Panc1 (cell line): ENCODE data around the gene HACD1.

ENCODE experiments used
- POLR2AphosphoS5 ChIP-seq: IDR thresholded peaks from 2 replicates; pipeline ENCODE4 v1.6.1; 2012; ENCODE audit warnings: mild to moderate bottlenecking, low read depth, low read length, moderate library complexity
- SIN3A ChIP-seq: IDR thresholded peaks from 2 replicates; pipeline ENCODE4 v1.6.1; 2012; ENCODE audit warnings: low read depth, mild to moderate bottlenecking, low read length, moderate library complexity, borderline replicate concordance; ENCODE audit not compliant: insufficient read depth
- TF ChIP-seq, protein P1 (sequence below): fragments of 450-650 bp; IDR thresholded peaks from 2 replicates; pipeline ENCODE4 v1.5.1; 2017; ENCODE audit warnings: mild to moderate bottlenecking
- TF ChIP-seq, protein P2 (sequence below), 2 experiments: IDR thresholded peaks; 2 replicates each; pipeline ENCODE4 v1.6.1; 2011 to 2012; ENCODE audit warnings: low read depth in 2 of 2, control low read depth in 1 of 2, low read length in 1 of 2, mild to moderate bottlenecking in 1 of 2, moderate library complexity in 1 of 2; ENCODE audit not compliant: insufficient read depth in 1 of 2

DNA sequence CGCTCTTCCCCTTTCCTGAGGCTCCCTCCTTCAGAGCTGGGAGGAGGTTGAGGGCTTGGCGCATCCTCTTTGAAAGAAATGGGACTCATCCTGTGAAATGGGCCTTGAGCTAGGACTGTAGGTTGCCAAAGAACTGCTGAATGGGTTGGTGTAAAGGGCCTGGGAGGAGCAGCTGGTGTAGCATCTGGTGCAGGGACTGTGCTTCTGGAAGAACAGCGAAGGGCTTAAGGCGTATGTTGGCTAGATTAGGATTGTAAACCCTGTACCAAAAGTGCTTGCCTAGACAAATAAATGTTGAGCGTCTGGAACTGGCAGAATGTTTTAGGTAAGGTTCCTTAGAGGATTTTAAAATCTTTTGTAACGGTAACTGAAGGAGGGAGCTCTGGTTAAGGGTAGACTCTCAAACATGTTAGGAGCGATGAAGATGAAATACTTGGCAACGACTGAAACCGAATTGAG is 27.3 kb upstream of the HACD1 start:
- TF ChIP-seq, protein P1, sequence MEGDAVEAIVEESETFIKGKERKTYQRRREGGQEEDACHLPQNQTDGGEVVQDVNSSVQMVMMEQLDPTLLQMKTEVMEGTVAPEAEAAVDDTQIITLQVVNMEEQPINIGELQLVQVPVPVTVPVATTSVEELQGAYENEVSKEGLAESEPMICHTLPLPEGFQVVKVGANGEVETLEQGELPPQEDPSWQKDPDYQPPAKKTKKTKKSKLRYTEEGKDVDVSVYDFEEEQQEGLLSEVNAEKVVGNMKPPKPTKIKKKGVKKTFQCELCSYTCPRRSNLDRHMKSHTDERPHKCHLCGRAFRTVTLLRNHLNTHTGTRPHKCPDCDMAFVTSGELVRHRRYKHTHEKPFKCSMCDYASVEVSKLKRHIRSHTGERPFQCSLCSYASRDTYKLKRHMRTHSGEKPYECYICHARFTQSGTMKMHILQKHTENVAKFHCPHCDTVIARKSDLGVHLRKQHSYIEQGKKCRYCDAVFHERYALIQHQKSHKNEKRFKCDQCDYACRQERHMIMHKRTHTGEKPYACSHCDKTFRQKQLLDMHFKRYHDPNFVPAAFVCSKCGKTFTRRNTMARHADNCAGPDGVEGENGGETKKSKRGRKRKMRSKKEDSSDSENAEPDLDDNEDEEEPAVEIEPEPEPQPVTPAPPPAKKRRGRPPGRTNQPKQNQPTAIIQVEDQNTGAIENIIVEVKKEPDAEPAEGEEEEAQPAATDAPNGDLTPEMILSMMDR = no peak
- TF ChIP-seq, protein P2, sequence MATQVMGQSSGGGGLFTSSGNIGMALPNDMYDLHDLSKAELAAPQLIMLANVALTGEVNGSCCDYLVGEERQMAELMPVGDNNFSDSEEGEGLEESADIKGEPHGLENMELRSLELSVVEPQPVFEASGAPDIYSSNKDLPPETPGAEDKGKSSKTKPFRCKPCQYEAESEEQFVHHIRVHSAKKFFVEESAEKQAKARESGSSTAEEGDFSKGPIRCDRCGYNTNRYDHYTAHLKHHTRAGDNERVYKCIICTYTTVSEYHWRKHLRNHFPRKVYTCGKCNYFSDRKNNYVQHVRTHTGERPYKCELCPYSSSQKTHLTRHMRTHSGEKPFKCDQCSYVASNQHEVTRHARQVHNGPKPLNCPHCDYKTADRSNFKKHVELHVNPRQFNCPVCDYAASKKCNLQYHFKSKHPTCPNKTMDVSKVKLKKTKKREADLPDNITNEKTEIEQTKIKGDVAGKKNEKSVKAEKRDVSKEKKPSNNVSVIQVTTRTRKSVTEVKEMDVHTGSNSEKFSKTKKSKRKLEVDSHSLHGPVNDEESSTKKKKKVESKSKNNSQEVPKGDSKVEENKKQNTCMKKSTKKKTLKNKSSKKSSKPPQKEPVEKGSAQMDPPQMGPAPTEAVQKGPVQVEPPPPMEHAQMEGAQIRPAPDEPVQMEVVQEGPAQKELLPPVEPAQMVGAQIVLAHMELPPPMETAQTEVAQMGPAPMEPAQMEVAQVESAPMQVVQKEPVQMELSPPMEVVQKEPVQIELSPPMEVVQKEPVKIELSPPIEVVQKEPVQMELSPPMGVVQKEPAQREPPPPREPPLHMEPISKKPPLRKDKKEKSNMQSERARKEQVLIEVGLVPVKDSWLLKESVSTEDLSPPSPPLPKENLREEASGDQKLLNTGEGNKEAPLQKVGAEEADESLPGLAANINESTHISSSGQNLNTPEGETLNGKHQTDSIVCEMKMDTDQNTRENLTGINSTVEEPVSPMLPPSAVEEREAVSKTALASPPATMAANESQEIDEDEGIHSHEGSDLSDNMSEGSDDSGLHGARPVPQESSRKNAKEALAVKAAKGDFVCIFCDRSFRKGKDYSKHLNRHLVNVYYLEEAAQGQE (IDR thresholded peaks at IDR 0.05; ENCODE audit: insufficient read depth in 1 of 2, low read depth in 2 of 2, low read length in 1 of 2) = no peak
- TF ChIP-seq POLR2AphosphoS5 = no peak
- TF ChIP-seq SIN3A = no peak
